H1 (cell line): Measurements from ENCODE around the gene DNASE1L1. TPM values are rescaled to one million over a fixed set of nuclear protein-coding genes. Genes with fewer than 3 reads are reported as not detected.
A peak's percentile ranks its signal among the peaks of the same experiment; 100 is the strongest.

ENCODE experiments used
- CHD1 ChIP-seq: IDR thresholded peaks from 2 replicates; pipeline ENCODE4 v1.6.1; 2012; ENCODE audit warnings: low read depth, low read length, improper control_type of control experiment
- CTBP2 ChIP-seq: IDR thresholded peaks from 2 replicates; pipeline ENCODE4 v1.7.0; 2011; ENCODE audit warnings: borderline replicate concordance, mild to moderate bottlenecking, moderate library complexity, mixed read lengths, low read length; ENCODE audit not compliant: insufficient read depth, insufficient read length
- EP300 ChIP-seq, 2 experiments: IDR thresholded peaks; 1 replicate in 1 of 2; 2 replicates in 1 of 2; pipeline ENCODE4 v1.6.1; 2011 to 2012; ENCODE audit warnings: low read depth in 2 of 2, low read length in 2 of 2, mild to moderate bottlenecking in 2 of 2, borderline replicate concordance in 1 of 2, inconsistent platforms in 1 of 2, moderate library complexity in 1 of 2
- FOSL1 ChIP-seq: IDR thresholded peaks from 2 replicates; pipeline ENCODE4 v1.6.1; 2011; ENCODE audit warnings: mild to moderate bottlenecking, low read depth, low read length, moderate library complexity; ENCODE audit not compliant: insufficient read depth
- JUND ChIP-seq: IDR thresholded peaks from 2 replicates; pipeline ENCODE4 v1.6.1; 2011; ENCODE audit warnings: mild to moderate bottlenecking, improper control_type of control experiment, low read length
- KDM4A ChIP-seq: IDR thresholded peaks from one replicate; pipeline ENCODE4 v1.7.1; 2012; ENCODE audit warnings: low read depth, mild to moderate bottlenecking, moderate library complexity, low read length, inconsistent platforms; ENCODE audit not compliant: severe bottlenecking
- PHF8 ChIP-seq: fragments of 200-600 bp; sonication (generic); conservative IDR thresholded peaks from 2 replicates; pipeline ENCODE4 v1.7.1; 2012; ENCODE audit warnings: low read depth, mild to moderate bottlenecking, inconsistent platforms, low read length, moderate library complexity
- RFX5 ChIP-seq: IDR thresholded peaks from 2 replicates; pipeline ENCODE4 v1.6.1; 2011; ENCODE audit warnings: low read depth, low read length, improper control_type of control experiment, borderline replicate concordance
- SRF ChIP-seq: IDR thresholded peaks from 2 replicates; pipeline ENCODE4 v1.6.1; 2011; ENCODE audit warnings: mild to moderate bottlenecking, low read depth, low read length, moderate library complexity
- USF2 ChIP-seq: IDR thresholded peaks from 2 replicates; pipeline ENCODE4 v1.6.1; 2011; ENCODE audit warnings: low read length, improper control_type of control experiment
- polyA plus RNA-seq, 7 experiments: library from polyadenylated mRNA; depleted of rRNA in 3 of 7; stranded (reverse) in 5 of 7; unstranded in 2 of 7; fragments of >200 nt in 5 of 7; fragments of 200-250 nt in 2 of 7; gene quantifications; 1 replicate in 5 of 7; 2 replicates in 1 of 7; 4 replicates in 1 of 7; pipeline versions ENCODE4 v1.2.1 to v1.2.3, GENCODE V29; 2011 to 2013; ENCODE audit warnings: missing spikeins in 2 of 7, mixed read lengths in 2 of 7
- total RNA-seq: library from RNA; stranded (reverse); fragmentation: NEBNext Ultra II Directional; extraction: Animal tissue kit (Norgen Biotek cat#: 25700); gene quantifications from 2 replicates; pipeline ENCODE4 v1.2.1, GENCODE V29; 2021
- TF ChIP-seq, protein P1 (sequence below), 3 experiments: IDR thresholded peaks; 1 replicate in 2 of 3; 2 replicates in 1 of 3; pipeline versions ENCODE4 v1.5.1 to v1.6.1; 2011; ENCODE audit warnings: low read length in 3 of 3, mild to moderate bottlenecking in 3 of 3, inconsistent platforms in 2 of 3, low read depth in 1 of 3, moderate library complexity in 1 of 3; ENCODE audit not compliant: insufficient read depth in 1 of 3; ENCODE audit errors: control extremely low read depth in 1 of 3

Gene DNASE1L1
- total and polyA plus RNA-seq, 2 of the 8 experiments (the other 6 are each of a cell fraction or from before 2014, with no cell fraction given), result 8.7 to 30.0 TPM

DNA sequence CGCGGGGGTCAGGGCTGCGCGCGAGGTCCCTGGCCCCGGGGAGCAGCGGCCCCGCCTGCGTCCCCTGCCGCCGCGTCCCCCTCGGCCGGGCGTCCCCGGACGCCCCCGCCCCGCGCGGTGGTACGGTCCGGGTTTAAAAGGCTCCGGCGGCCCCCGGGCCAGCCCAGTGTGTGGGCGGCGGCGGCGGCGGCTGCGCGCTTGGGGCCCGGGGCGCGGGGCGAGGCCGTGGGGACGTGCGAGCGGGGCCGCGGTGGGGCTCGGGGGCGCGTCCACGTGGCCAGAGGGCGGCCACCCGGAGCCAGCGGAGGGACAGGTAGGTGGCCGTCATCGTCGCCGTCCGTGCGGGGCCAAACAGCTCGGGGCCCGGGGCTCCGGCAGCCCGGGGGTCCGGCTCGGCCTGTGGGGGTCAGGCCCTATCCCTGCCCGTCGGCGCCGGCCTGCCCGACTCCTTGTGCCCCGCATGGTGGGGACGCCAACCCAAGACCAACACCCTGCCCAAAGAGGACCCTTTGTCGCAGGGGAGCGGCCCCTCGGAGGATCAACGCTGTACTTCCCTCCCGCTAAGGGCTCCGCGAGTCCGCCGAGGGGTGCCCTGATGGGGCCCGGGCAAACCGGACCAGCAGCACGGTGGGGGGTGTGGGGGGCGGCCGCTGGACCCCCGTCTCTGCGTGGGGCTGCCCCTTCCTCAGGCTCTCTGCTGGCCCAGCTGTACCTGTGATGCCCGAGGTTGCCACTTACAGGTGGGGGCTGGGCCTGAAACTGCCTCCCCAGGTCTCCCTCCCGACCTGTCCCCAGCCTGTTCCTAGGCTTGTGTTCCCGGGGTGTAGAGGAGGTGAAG is 49.3 kb upstream of the DNASE1L1 start, which contains the start of gene PLXNA3 (continued):
- TF ChIP-seq FOSL1, result no peak
- 0 out of 2 replicates have a peak, but pooled peaks have one; percentile 30 for TF ChIP-seq JUND
- peak in 1 of 2 experiments; percentile 69; a peak in 1 of 3 replicates for TF ChIP-seq EP300 (IDR thresholded peaks at IDR 0.05; ENCODE audit: borderline replicate concordance in 1 of 2, low read depth in 2 of 2, low read length in 2 of 2)
- TF ChIP-seq SRF, result no peak
- TF ChIP-seq CHD1, result no peak
- TF ChIP-seq USF2, result no peak
- TF ChIP-seq PHF8, result peak; percentile 66
- no peak for TF ChIP-seq CTBP2
- TF ChIP-seq KDM4A, result peak; percentile 19
- TF ChIP-seq, protein P1, sequence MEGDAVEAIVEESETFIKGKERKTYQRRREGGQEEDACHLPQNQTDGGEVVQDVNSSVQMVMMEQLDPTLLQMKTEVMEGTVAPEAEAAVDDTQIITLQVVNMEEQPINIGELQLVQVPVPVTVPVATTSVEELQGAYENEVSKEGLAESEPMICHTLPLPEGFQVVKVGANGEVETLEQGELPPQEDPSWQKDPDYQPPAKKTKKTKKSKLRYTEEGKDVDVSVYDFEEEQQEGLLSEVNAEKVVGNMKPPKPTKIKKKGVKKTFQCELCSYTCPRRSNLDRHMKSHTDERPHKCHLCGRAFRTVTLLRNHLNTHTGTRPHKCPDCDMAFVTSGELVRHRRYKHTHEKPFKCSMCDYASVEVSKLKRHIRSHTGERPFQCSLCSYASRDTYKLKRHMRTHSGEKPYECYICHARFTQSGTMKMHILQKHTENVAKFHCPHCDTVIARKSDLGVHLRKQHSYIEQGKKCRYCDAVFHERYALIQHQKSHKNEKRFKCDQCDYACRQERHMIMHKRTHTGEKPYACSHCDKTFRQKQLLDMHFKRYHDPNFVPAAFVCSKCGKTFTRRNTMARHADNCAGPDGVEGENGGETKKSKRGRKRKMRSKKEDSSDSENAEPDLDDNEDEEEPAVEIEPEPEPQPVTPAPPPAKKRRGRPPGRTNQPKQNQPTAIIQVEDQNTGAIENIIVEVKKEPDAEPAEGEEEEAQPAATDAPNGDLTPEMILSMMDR (IDR thresholded peaks at IDR 0.05; ENCODE audit: control extremely low read depth in 1 of 3, insufficient read depth in 1 of 3, low read depth in 1 of 3, low read length in 3 of 3), result no peak
- TF ChIP-seq RFX5, result no peak
